ENCODE measurements around the gene ACAA1. TPM values are rescaled to one million over a fixed set of nuclear protein-coding genes. Genes with fewer than 3 reads are reported as not detected.
A peak's percentile ranks its signal among the peaks of the same experiment; 100 is the strongest.

The ACAA1 gene
- total RNA-seq, 1 experiment from 2014 or later: 31.8 TPM

GRCh38 chr3:38128303-38128655 lies 8.6 kb downstream of the ACAA1 start:
- no peak for DNase-seq
- Histone ChIP-seq H3K27me3 (no peaks in the 10 kb centered on the region), H3K4me3 (no peak overlapping the region), H3K9me3 (no peaks in the 10 kb centered on the region), H3K36me3 (no peaks in the 10 kb centered on the region; the same call in 1 of the 2 replicates)

- Histone ChIP-seq H3K4me3 (no peak overlapping the region), H3K9me3 (no peaks in the 10 kb centered on the region), H3K36me3 (no peaks in the 10 kb centered on the region; the same call in 1 of the 2 replicates), H3K27me3 (no peaks in the 10 kb centered on the region)
- no peak for DNase-seq
These were observed 9.2 kb downstream of the ACAA1 start for GRCh38 chr3:38127611-38128302.

DNA sequence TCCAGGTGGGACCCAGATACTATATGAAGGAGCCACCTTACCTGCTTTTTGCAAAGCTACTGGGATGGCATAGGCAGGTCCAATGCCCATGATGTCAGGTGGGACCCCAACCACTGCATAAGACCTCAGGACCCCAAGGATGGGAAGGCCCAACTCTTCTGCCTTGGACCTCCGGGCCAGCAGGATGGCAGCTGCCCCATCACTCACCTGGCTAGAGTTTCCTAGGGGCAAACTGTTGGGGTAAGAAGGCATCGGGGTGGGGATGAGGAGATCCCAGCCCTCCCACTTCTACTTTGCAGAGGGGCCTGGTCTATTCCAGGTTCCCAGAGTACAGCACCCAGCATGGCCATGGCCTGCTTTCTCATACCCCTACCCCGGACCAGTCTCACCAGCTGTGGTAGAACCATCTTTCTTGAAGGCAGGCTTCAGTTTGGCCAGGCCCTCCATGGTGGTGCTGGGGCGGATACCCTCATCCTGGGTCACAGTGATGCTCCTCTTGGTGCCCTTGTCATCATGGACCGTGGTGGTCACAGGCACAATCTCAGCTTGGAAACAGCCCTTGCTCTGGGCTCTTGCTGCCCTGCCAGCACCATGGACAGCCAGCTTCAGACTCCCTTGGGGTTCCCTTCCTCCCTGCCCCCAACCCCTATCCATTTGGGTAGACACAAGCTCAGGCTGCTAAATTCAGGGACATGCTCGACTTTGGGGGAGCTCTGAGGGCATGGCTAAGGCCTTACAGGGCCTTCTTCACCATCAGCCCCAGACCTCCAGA lies 10.6 kb downstream of the ACAA1 start:
- Histone ChIP-seq H3K27me3 (no peaks in the 10 kb centered on the region), H3K36me3 (no peaks in the 10 kb centered on the region; the same call in 1 of the 2 replicates), H3K4me3 (no peak overlapping the region), H3K9me3 (no peaks in the 10 kb centered on the region)
- DNase-seq: no peak

DNA sequence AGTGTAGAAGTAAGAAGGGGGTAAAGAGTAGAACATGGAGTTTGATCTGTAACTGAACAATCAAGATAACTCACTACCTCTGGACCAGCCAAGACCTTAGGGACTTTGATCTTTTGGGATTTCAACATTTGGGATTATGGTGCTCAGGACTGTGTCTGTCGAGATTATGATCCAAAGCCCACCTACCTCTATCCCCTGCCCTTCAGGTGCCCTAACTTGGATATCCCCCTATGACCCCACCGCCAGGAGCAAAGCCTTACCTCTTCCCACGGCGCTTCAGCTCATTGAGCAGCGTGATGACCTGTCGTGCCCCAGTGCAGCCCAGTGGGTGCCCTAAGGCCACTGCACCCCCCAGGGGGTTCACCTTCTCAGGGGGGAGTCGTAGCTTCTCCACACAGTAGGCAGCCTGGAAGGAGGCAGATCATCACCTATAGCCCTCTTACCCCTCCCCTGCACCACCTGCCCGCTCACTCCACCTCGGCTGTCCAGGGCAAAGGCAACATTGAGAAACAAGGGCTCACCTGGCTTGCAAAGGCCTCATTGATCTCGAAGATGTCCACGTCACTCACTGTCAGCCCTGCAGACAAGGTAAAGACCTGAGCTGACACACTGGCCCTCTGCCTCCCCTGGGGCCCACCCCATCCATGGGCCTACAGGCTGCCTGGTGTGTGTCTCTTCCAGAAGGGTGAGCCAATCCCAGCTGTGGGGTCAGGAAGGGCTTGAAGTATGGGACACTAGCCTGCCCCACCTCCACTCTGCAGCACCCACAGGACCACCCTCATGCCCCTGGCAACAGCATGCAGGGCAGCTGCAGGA lies 11.4 kb downstream of the ACAA1 start:
- Histone ChIP-seq H3K36me3 (no peaks in the 10 kb centered on the region; the same call in 1 of the 2 replicates), H3K27me3 (no peaks in the 10 kb centered on the region), H3K4me3 (no peak overlapping the region), H3K9me3 (no peaks in the 10 kb centered on the region)
- no peak for DNase-seq

DNA sequence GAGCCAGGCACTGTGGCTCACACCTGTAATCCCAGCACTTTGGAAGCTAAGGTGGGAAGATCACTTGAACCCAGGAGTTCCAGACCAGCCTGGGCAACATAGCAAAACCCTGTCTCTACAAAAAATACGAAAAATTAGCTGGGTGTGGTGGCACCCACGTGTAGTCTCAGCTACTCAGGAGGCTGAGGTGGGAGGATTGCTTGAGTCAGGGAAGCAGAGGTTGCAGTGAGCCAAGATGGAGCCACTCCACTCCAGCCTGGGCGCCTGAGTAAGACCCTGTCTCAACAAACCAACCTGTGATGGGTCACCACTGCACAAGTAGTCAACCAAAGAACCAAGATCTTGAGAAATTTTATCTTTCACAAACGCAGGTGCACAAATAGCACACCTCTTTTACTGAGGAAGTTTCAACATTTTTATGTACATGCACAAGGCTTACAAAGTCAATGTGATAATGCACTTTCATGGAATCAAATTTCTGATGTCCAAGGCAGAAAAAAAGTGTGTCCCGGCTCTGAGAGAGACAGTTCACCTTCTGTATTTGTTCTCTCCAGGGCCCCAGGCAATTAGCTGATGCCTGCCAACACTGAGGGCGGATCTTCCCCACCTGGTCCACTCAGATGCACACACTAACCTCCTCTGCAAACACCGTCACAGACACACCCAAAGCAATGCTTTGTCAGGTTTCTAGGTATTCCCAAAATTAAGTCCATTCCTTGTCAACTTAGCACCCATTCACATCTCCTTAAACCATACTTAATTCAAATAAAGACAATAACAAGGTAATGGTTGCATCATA lies 12.4 kb downstream of the ACAA1 start:
- H3K36me3 ChIP-seq: no peaks in the 10 kb centered on the region; the same call in 1 of the 2 replicates
- no peaks in the 10 kb centered on the region for H3K9me3 ChIP-seq
- no peak for DNase-seq
- no peak overlapping the region for H3K4me3 ChIP-seq
- H3K27me3 ChIP-seq: no peaks in the 10 kb centered on the region

DNA sequence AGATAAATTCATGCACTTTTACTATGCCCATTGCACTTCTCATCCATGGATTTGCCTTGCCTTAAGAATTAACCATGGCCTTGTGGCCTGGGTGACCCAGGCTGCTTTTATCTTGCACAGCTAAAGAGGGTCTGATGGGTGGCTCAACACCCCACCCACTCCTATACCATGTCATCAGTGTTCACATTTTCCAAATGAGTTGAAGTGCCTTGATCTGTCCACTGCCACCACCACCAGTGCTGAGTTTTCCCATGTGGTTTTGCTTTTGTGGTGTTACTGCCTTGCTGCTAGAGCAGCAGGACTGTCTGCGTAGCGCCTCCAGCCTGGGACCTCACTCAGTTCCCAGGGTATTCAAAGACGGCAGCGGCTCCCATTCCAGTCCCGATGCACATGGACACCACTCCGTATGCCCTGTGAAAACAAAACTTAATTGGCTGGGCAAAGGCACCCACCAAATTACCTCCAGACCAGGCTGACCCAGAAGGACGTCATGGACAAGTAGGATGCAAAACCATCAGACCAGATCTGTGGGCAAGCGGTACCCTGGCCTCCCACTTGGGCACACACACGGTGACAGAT lies 14.1 kb downstream of the ACAA1 start:
- DNase-seq: no peak
- Histone ChIP-seq H3K9me3 (no peaks in the 10 kb centered on the region), H3K27me3 (no peaks in the 10 kb centered on the region), H3K36me3 (no peaks in the 10 kb centered on the region; the same call in 1 of the 2 replicates), H3K4me3 (no peak overlapping the region)

GRCh38 chr3:38121832-38122461 lies 15.0 kb downstream of the ACAA1 start:
- Histone ChIP-seq H3K36me3 (no peaks in the 10 kb centered on the region; the same call in 1 of the 2 replicates), H3K9me3 (no peaks in the 10 kb centered on the region), H3K4me3 (no peak overlapping the region), H3K27me3 (no peaks in the 10 kb centered on the region)
- no peak for DNase-seq

GRCh38 chr3:38121451-38121831 lies 15.5 kb downstream of the ACAA1 start:
- Histone ChIP-seq H3K27me3 (no peaks in the 10 kb centered on the region), H3K4me3 (no peak overlapping the region), H3K36me3 (no peaks in the 10 kb centered on the region; the same call in 1 of the 2 replicates), H3K9me3 (no peaks in the 10 kb centered on the region)
- no peak for DNase-seq

DNA sequence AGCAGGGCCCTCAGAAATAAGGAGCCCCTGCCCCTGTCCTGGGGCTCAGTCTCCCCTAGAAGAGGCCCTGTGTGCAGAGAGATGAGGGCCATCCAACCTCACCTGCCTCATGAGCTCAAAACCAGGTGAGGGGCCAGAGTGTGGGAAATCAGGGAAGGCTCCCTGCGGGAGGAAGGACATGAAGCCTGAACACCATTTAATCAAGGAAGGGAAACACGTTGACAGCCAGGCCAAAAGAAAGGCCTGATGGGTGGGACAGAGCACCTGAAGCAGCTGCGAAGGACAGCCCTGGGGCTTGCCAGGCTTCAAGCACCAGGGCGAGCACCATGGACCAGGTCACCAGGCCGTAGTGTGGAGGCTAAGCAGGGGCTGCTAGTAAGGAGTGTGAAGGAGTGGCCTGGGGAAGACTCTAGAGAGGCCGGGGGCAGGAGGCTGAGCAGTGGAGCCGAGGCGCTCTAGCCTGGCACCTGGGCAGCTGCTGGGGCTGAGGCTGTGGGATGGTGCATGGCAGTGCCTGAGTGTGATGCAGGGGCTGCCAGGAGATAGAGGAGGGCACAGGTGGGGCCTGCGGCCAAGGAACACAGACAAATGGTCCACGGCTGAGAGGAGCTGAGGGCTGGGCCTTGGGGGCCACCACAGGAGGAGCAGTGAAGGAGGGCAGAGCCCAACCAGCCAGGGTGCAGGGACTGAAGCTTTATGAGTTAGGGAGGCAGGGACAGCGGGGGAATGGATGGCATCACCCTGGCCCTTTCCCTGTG lies 16.1 kb downstream of the ACAA1 start:
- Histone ChIP-seq H3K9me3 (no peaks in the 10 kb centered on the region), H3K27me3 (no peaks in the 10 kb centered on the region), H3K36me3 (no peaks in the 10 kb centered on the region; the same call in 1 of the 2 replicates), H3K4me3 (no peak overlapping the region)
- DNase-seq: no peak

DNA sequence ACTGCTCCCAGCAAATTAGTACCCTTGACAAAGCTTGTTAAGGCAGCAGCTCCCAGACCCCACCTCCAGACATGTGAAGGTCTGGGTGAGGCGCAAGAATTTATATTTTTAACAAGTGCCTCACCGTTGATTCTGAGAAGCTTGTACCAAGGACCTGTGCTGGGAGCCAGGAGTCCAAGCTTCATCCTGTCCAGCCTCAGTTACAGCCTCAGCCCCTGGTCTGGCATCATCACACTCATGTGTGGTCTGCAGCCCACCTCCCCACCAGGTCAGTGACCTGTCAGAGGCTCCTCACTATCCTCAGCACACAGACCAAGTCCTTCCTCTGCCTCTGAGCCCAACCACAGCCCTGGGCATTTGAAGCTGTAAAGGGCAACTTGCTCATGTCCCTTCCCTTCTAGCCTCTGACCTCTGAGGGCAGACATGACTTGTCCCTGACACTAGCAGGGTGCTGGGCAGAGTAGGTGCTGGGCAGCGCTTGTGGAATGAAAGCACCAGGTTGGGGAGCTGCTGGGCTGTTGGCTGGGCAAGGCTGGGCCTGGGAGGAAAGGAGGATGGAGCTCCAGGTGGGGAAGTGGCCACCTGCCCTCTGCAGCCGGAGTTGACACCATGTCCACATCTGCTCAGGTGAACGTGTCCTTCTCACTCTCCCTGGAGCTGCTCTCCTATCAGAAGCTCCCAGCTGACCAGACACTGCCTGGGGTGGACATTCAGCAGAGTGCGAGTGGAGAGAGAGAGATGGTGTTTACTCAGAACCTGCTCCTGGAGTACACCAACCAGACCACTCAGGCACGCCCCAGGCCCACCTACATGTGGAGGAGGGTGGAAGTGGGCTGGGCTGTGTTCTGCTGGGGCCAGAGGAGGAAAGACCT lies 16.9 kb downstream of the ACAA1 start:
- no peak overlapping the region for H3K4me3 ChIP-seq
- no peaks in the 10 kb centered on the region for H3K27me3 ChIP-seq
- no peaks in the 10 kb centered on the region for H3K9me3 ChIP-seq
- H3K36me3 ChIP-seq: no peaks in the 10 kb centered on the region; the same call in 1 of the 2 replicates
- no peak for DNase-seq

DNA sequence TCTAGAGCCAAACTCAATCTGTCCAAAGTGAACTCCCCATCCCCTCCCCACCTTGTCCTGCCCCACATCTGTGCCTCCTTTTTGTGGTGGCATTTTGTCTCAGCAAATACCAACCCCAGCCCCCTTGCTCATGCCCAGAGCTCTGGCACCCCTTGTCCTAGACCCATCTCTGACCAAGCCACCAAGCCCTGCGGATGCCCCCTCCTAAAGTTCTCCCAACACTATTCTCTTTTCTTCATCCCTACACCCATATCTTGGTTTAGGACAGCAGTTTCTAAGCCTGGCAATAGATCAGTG lies 17.7 kb downstream of the ACAA1 start:
- DNase-seq: no peak
- Histone ChIP-seq H3K4me3 (no peak overlapping the region), H3K9me3 (no peaks in the 10 kb centered on the region), H3K36me3 (no peaks in the 10 kb centered on the region; the same call in 1 of the 2 replicates), H3K27me3 (no peaks in the 10 kb centered on the region)

GRCh38 chr3:38118421-38119247 lies 18.3 kb downstream of the ACAA1 start:
- Histone ChIP-seq H3K27me3 (no peaks in the 10 kb centered on the region), H3K36me3 (no peaks in the 10 kb centered on the region; the same call in 1 of the 2 replicates)
- DNase-seq: no peak

GRCh38 chr3:38117748-38118420 lies 19.0 kb downstream of the ACAA1 start:
- peak; percentile 39 for DNase-seq
- no peaks in the 10 kb centered on the region for H3K9me3 ChIP-seq
- H3K27me3 ChIP-seq: no peaks in the 10 kb centered on the region
- H3K36me3 ChIP-seq: no peaks in the 10 kb centered on the region; the same call in 1 of the 2 replicates
- no peak overlapping the region for H3K4me3 ChIP-seq

More at GRCh38 chr3:38118421-38119247, 18.3 kb downstream of the ACAA1 start:
- Histone ChIP-seq H3K9me3 (no peaks in the 10 kb centered on the region), H3K4me3 (no peak overlapping the region)

Measured in MG63 (cell line).